Activated T-helper 2 cell treated with anti-CD3 and anti-CD28 coated beads, Interferon-gamma antibody, Interleukin-2, Interleukin-4, amounts not matched to agents 10 μg/mL and 5 μg/mL and 100 μg/mL, durations not matched to agents 14 hours and 24 hours and 36 hours (primary cell): ENCODE measurements around the gene ZNF318. TPM values are rescaled to one million over a fixed set of nuclear protein-coding genes. Genes with fewer than 3 reads are reported as not detected.
"Not testable (repeated sequence)": the region's sequence is repeated elsewhere in the genome, so short reads cannot be mapped to it uniquely, and the experiment has no call there.

ENCODE experiments used
- DNase-seq: peaks from one replicate; pipeline ENCODE4 v3.0.0; 2021; ENCODE audit warnings: low spot score
- H3K27ac Mint-ChIP-seq: one replicate; pipeline ENCODE4 v1.8.0; 2021; ENCODE audit warnings: mixed read lengths
- H3K27me3 Mint-ChIP-seq: one replicate; pipeline ENCODE4 v1.8.0; 2021; ENCODE audit warnings: low read depth, mixed read lengths
- H3K36me3 Mint-ChIP-seq: one replicate; pipeline ENCODE4 v1.8.0; 2021; ENCODE audit warnings: low read depth, mixed read lengths
- H3K4me1 Mint-ChIP-seq: one replicate; pipeline ENCODE4 v1.8.0; 2021; ENCODE audit warnings: low read depth, mixed read lengths
- H3K4me3 Mint-ChIP-seq: one replicate; pipeline ENCODE4 v1.8.0; 2021; ENCODE audit warnings: low read depth, mild to moderate bottlenecking, moderate library complexity, mixed read lengths
- H3K9me3 Mint-ChIP-seq: one replicate; pipeline ENCODE4 v1.8.0; 2021; ENCODE audit warnings: mixed read lengths
- intact Hi-C: fragments of 100-400 bp; cut with micrococcal nuclease; formaldehyde crosslinking; loops from one replicate; pipeline ENCODE4 v1.15.1; 2023
- total RNA-seq: library from RNA; stranded (reverse); gene quantifications from 2 replicates; pipeline ENCODE4 v1.2.3, GENCODE V29; 2022

ZNF318 gene
- total RNA-seq, 1 donor from 2014 or later, result 13.2 TPM

GRCh38 chr6:43396408-43397149, 27.1 kb upstream of the ZNF318 start:
- intact Hi-C loops, result loop anchor here (5.0 kb wide), 1 partner anchor 134 kb away; no protein-coding TSS in a partner anchor
- no peaks in the 10 kb centered on the region for H3K9me3 Mint-ChIP-seq
- peaks cover 8% of the 10 kb centered on the region for H3K4me1 Mint-ChIP-seq
- H3K4me3 Mint-ChIP-seq, result no peak overlapping the region
- H3K36me3 Mint-ChIP-seq, result no peaks in the 10 kb centered on the region
- no peak for DNase-seq
- no peak overlapping the region for H3K27ac Mint-ChIP-seq
- H3K27me3 Mint-ChIP-seq, result peaks cover 37% of the 10 kb centered on the region

- H3K4me3 Mint-ChIP-seq, result no peak overlapping the region
- H3K36me3 Mint-ChIP-seq, result no peaks in the 10 kb centered on the region
- DNase-seq, result no peak
- H3K9me3 Mint-ChIP-seq, result no peaks in the 10 kb centered on the region
- H3K27ac Mint-ChIP-seq, result no peak overlapping the region
- H3K27me3 Mint-ChIP-seq, result peaks cover 44% of the 10 kb centered on the region
- intact Hi-C loops, result loop anchor here (5.0 kb wide), 1 partner anchor 133 kb away; no protein-coding TSS in a partner anchor
- peaks cover 14% of the 10 kb centered on the region for H3K4me1 Mint-ChIP-seq
Measured at GRCh38 chr6:43395776-43396175, 26.3 kb upstream of the ZNF318 start.

DNA sequence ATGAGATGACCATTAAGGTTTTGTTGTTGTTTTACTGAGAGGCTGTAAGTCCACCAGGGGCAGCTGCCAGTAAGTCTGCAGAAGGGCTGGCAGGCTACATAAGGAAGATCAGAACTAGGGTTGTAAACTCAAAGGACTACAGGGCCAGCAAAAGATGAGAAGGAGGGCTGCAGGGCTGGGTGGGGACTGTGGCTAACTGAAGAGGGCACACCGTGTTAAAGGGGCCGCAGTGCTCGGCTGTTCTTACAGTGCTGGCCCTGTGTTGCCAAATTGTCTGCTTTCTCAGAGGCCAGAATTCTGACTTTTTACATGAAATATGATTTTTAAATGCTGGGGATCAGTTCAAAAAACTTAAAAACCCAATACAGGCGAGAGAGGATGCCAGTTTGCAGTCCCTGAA, 25.5 kb upstream of the ZNF318 start:
- Mint-ChIP-seq H3K27me3 (peaks cover 49% of the 10 kb centered on the region), H3K4me3 (no peak overlapping the region), H3K27ac (no peak overlapping the region), H3K9me3 (no peaks in the 10 kb centered on the region), H3K4me1 (peaks cover 13% of the 10 kb centered on the region), H3K36me3 (no peaks in the 10 kb centered on the region)
- DNase-seq, result no peak
- intact Hi-C loops, result loop anchor here (5.0 kb wide), 1 partner anchor 133 kb away; no protein-coding TSS in a partner anchor

GRCh38 chr6:43393602-43394001, 24.2 kb upstream of the ZNF318 start:
- no peaks in the 10 kb centered on the region for H3K36me3 Mint-ChIP-seq
- H3K9me3 Mint-ChIP-seq, result no peaks in the 10 kb centered on the region
- no peak overlapping the region for H3K4me3 Mint-ChIP-seq
- no peak for DNase-seq
- H3K4me1 Mint-ChIP-seq, result peaks cover 13% of the 10 kb centered on the region
- H3K27ac Mint-ChIP-seq, result no peak overlapping the region
- H3K27me3 Mint-ChIP-seq, result peaks cover 58% of the 10 kb centered on the region
- intact Hi-C loops, result no loop called here

DNA sequence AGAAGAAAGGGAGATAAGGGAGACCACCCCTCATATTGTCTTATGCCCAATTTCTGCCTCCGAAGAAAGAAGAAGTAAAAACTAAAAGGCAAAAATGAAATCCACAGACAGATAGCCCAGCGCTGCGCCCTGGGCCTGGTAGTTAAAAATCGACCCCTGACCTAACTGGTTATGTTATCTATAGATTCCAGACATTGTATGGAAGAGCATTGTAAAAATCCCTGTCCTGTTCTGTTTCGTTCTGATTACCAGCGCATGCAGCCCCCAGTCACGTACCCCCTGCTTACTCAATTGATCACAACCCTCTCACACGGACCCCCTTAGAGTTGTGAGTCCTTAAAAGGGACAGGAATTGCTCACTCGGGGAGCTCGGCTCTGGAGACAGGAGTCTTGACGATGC, 23.7 kb upstream of the ZNF318 start:
- H3K27ac Mint-ChIP-seq, H3K4me3 Mint-ChIP-seq, H3K36me3 Mint-ChIP-seq, DNase-seq, H3K9me3 Mint-ChIP-seq, intact Hi-C loops: not testable (repeated sequence)
- H3K27me3 Mint-ChIP-seq, result peaks cover 60% of the 10 kb centered on the region
- H3K4me1 Mint-ChIP-seq, result peaks cover 13% of the 10 kb centered on the region

GRCh38 chr6:43391440-43392031, 22.1 kb upstream of the ZNF318 start:
- Mint-ChIP-seq H3K9me3 (no peaks in the 10 kb centered on the region), H3K4me3 (no peak overlapping the region), H3K27ac (no peak overlapping the region), H3K36me3 (no peaks in the 10 kb centered on the region), H3K27me3 (peaks cover 68% of the 10 kb centered on the region), H3K4me1 (peaks cover 13% of the 10 kb centered on the region)
- DNase-seq, result no peak
- intact Hi-C loops, result no loop called here

- H3K36me3 Mint-ChIP-seq, H3K4me3 Mint-ChIP-seq, intact Hi-C loops, H3K9me3 Mint-ChIP-seq, H3K27ac Mint-ChIP-seq, DNase-seq: not testable (repeated sequence)
- Mint-ChIP-seq H3K27me3 (peaks cover 68% of the 10 kb centered on the region), H3K4me1 (peaks cover 17% of the 10 kb centered on the region)
Measured at GRCh38 chr6:43390753-43391439, 21.4 kb upstream of the ZNF318 start.

DNA sequence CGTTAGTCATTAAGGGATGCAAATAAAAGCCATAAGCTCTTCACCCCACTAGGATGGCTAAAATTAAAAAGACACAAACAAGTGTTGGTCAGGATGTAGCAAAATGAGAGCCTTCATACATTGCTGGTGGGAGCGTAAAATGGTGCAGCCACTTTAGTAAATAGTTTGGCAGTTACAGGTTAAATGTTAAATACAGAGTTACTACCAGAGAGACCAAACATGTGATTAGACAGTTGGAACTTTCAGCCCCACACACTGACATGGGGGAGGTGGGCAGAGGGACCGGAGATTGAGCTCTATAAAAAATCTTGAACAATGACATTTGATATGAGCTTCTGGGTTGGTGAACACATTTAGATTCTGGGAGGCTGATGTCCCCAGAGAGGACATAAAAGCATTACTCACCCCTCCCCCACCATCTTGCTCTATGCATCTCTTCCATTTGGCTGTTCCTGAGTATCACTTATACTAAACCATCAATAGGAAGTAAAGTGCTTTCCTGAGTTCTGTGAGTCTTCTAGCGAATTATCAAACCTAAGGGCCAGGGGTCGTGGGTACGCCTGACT, 20.4 kb upstream of the ZNF318 start:
- H3K4me3 Mint-ChIP-seq, result no peak overlapping the region
- H3K4me1 Mint-ChIP-seq, result peaks cover 25% of the 10 kb centered on the region
- DNase-seq, result no peak
- no peaks in the 10 kb centered on the region for H3K36me3 Mint-ChIP-seq
- intact Hi-C loops, result no loop called here
- peaks cover 68% of the 10 kb centered on the region for H3K27me3 Mint-ChIP-seq
- H3K9me3 Mint-ChIP-seq, result no peaks in the 10 kb centered on the region
- H3K27ac Mint-ChIP-seq, result no peak overlapping the region

GRCh38 chr6:43386492-43386891, 17.0 kb upstream of the ZNF318 start:
- no peak overlapping the region for H3K27ac Mint-ChIP-seq
- no peak overlapping the region for H3K4me3 Mint-ChIP-seq
- H3K36me3 Mint-ChIP-seq, result peaks cover 3% of the 10 kb centered on the region
- peaks cover 39% of the 10 kb centered on the region for H3K4me1 Mint-ChIP-seq
- H3K9me3 Mint-ChIP-seq, result no peaks in the 10 kb centered on the region
- DNase-seq, result no peak
- intact Hi-C loops, result loop anchor here (1.0 kb wide), 1 partner anchor 120 kb away; no protein-coding TSS in a partner anchor
- H3K27me3 Mint-ChIP-seq, result peaks cover 43% of the 10 kb centered on the region

DNA sequence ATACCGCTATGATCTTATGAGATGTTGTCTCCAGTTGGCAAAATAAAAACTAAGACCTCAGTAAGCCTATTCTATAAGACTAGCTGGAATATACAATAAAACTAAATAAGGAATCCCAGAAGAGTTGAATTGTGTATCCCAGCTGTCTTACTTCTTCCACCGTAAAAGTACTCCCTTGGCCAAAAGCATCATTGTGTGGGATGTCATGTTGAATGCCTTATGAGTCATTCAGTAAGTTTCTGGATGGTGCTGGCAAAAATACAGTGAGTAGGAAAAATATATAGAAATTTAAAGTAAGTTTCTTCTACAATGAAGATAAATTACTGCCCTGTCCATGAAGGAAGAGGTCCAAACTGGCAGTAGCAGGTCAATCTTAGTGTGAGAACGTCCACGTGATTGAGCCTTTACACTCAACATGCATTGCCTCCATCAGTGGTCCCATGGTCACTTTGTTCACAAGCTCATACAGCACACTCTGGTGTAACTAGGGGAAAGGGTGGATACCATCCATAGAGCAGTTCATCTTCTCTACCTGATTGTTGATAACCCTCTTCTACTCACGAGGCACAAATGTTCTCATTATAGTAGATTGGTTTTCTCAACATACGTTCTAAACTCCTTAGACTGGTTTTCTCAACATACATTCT, 13.7 kb upstream of the ZNF318 start:
- intact Hi-C loops, result loop anchor here (1.0 to 5.0 kb wide), 3 partner anchors 14 to 189 kb away; partner anchors contain the start of genes ABCC10 and ZNF318
- peaks cover 36% of the 10 kb centered on the region for H3K27me3 Mint-ChIP-seq
- peaks cover 36% of the 10 kb centered on the region for H3K4me1 Mint-ChIP-seq
- no peak overlapping the region for H3K4me3 Mint-ChIP-seq
- no peaks in the 10 kb centered on the region for H3K9me3 Mint-ChIP-seq
- no peak for DNase-seq
- peak overlapping the region; percentile 87 for H3K27ac Mint-ChIP-seq
- H3K36me3 Mint-ChIP-seq, result peaks cover 4% of the 10 kb centered on the region

- H3K36me3 Mint-ChIP-seq, H3K4me3 Mint-ChIP-seq, H3K9me3 Mint-ChIP-seq, H3K27ac Mint-ChIP-seq, DNase-seq: not testable (repeated sequence)
- intact Hi-C loops, result loop anchor here (5.0 kb wide), 2 partner anchors 46 to 191 kb away; partner anchors contain the start of gene ABCC10
- peaks cover 28% of the 10 kb centered on the region for H3K27me3 Mint-ChIP-seq
- H3K4me1 Mint-ChIP-seq, result peaks cover 40% of the 10 kb centered on the region
Measured at GRCh38 chr6:43380858-43381257, 11.4 kb upstream of the ZNF318 start.

- intact Hi-C loops, result no loop called here
- DNase-seq, result no peak
Measured at GRCh38 chr6:43378631-43379030, 9.2 kb upstream of the ZNF318 start.

More at GRCh38 chr6:43378631-43379030, 9.2 kb upstream of the ZNF318 start:
- peaks cover 25% of the 10 kb centered on the region for H3K4me1 Mint-ChIP-seq
- H3K27me3 Mint-ChIP-seq, result peaks cover 24% of the 10 kb centered on the region
- peaks cover 4% of the 10 kb centered on the region for H3K36me3 Mint-ChIP-seq
- no peak overlapping the region for H3K4me3 Mint-ChIP-seq
- no peaks in the 10 kb centered on the region for H3K9me3 Mint-ChIP-seq
- H3K27ac Mint-ChIP-seq, result no peak overlapping the region
